ENCODE results near the gene BNIP3.
"Not testable (repeated sequence)": the region's sequence is repeated elsewhere in the genome, so short reads cannot be mapped to it uniquely, and the experiment has no call there.

Gene BNIP3

GRCh38 chr10:132001238-132001972 is 19.7 kb upstream of the BNIP3 start:
- DNase-seq, result no peak

- DNase-seq, result no peak
Observed at GRCh38 chr10:131998845-131999681, 17.3 kb upstream of the BNIP3 start.

GRCh38 chr10:131998050-131998844 is 16.5 kb upstream of the BNIP3 start:
- no peak for DNase-seq

- no peak for DNase-seq
Observed at GRCh38 chr10:131997366-131998049, 15.8 kb upstream of the BNIP3 start.

GRCh38 chr10:131996466-131997365 is 15.0 kb upstream of the BNIP3 start:
- no peak for DNase-seq

- no peak for DNase-seq
Observed at GRCh38 chr10:131994435-131994834, 12.7 kb upstream of the BNIP3 start.

- no peak for DNase-seq
Observed at GRCh38 chr10:131993275-131993674, 11.6 kb upstream of the BNIP3 start.

- DNase-seq, result no peak
Observed at GRCh38 chr10:131991726-131992125, 10.0 kb upstream of the BNIP3 start.

- DNase-seq, result not testable (repeated sequence)
Observed at GRCh38 chr10:131987786-131988185, 6.1 kb upstream of the BNIP3 start.

GRCh38 chr10:131987301-131987700 is 5.6 kb upstream of the BNIP3 start:
- not testable (repeated sequence) for DNase-seq

GRCh38 chr10:131986851-131987250 is 5.1 kb upstream of the BNIP3 start:
- not testable (repeated sequence) for DNase-seq

- no peak for DNase-seq
Observed at GRCh38 chr10:131983780-131984179, 2.1 kb upstream of the BNIP3 start.

- no peak for DNase-seq
Observed at GRCh38 chr10:131982796-131983195, 1.1 kb upstream of the BNIP3 start.

GRCh38 chr10:131982185-131982756 is 548 bp upstream of the BNIP3 start:
- DNase-seq, result no peak

- no peak for DNase-seq
Observed at GRCh38 chr10:131980761-131981428, 828 bp downstream of the BNIP3 start.

GRCh38 chr10:131980321-131980720 is 1.4 kb downstream of the BNIP3 start:
- DNase-seq, result no peak

GRCh38 chr10:131979821-131980270 is 1.9 kb downstream of the BNIP3 start:
- DNase-seq, result no peak

GRCh38 chr10:131979336-131979735 is 2.4 kb downstream of the BNIP3 start:
- no peak for DNase-seq

- no peak for DNase-seq
Observed at GRCh38 chr10:131978851-131979250, 2.9 kb downstream of the BNIP3 start.

GRCh38 chr10:131978366-131978765 is 3.4 kb downstream of the BNIP3 start:
- no peak for DNase-seq
